ENCODE measurements around the gene PTPRQ.

- no peak for TF ChIP-seq CTCF (conservative IDR thresholded peaks at IDR 0.05)
- no peak for TF ChIP-seq EZH2 (IDR thresholded peaks at IDR 0.05; ENCODE audit: low read depth)
These were observed 12.0 kb upstream of the PTPRQ start for GRCh38 chr12:80432061-80432460.

Measured in PC-9 (cell line).